Dermis blood vessel endothelial cell (primary cell): ENCODE results near the gene RMRP. TPM values are rescaled to one million over a fixed set of nuclear protein-coding genes. Genes with fewer than 3 reads are reported as not detected.

ENCODE experiments used
- DNase-seq: peaks from one replicate; pipeline ENCODE4 v3.0.0; 2010
- total RNA-seq: library from RNA; depleted of rRNA; stranded (reverse); fragments of >200 nt; gene quantifications from 2 replicates; pipeline ENCODE4 v1.2.3, GENCODE V29; 2014

The RMRP gene
- total RNA-seq, 1 donor from 2014 or later = 9,128 TPM

- DNase-seq = no peak
These were observed 48.6 kb downstream of the RMRP start for GRCh38 chr9:35609001-35609819.

GRCh38 chr9:35608221-35608620, 49.6 kb downstream of the RMRP start:
- no peak for DNase-seq

Other genes with a start within 250 kb of the RMRP start
- gene RUSC2, start 167.9 kb downstream of the RMRP start, total RNA-seq = 15.8 and 24.5 TPM in 2 replicates
- gene TESK1, start 52.8 kb downstream of the RMRP start, total RNA-seq = 8.7 and 11.6 TPM in 2 replicates
- 0.14 TPM in 1 of 2 replicates, not detected in the other for gene CD72, start 39.6 kb downstream of the RMRP start, total RNA-seq
- not detected in 2 replicates for gene SIT1, start 7.1 kb downstream of the RMRP start, total RNA-seq
- gene CCDC107, start 273 bp upstream of the RMRP start, total RNA-seq = 8.5 and 12.4 TPM in 2 replicates
- gene ARHGEF39, start 7.2 kb upstream of the RMRP start, total RNA-seq = 0.34 and 3.1 TPM in 2 replicates
- gene CA9, start 15.9 kb upstream of the RMRP start, total RNA-seq = not detected in 2 replicates
- 10.2 and 19.6 TPM in 2 replicates for gene TPM2, start 31.9 kb upstream of the RMRP start, total RNA-seq
- gene TLN1, start 74.2 kb upstream of the RMRP start, total RNA-seq = 250 and 670 TPM in 2 replicates
- 57.5 and 66.5 TPM in 2 replicates for gene CREB3, start 74.6 kb upstream of the RMRP start, total RNA-seq
- 95.2 and 121 TPM in 2 replicates for gene GBA2, start 91.2 kb upstream of the RMRP start, total RNA-seq
- gene RGP1, start 91.3 kb upstream of the RMRP start, total RNA-seq = 10.6 and 20.7 TPM in 2 replicates
- 42.5 and 66.8 TPM in 2 replicates for gene MSMP, start 96.3 kb upstream of the RMRP start, total RNA-seq
- gene NPR2, start 133.6 kb upstream of the RMRP start, total RNA-seq = 2.7 and 10.8 TPM in 2 replicates
- gene SPAG8, start 154.2 kb upstream of the RMRP start, total RNA-seq = 0.19 TPM in 1 of 2 replicates, not detected in the other
- gene HINT2, start 157.0 kb upstream of the RMRP start, total RNA-seq = 5.8 and 11.5 TPM in 2 replicates
- not detected in 2 replicates for gene FAM221B, start 170.7 kb upstream of the RMRP start, total RNA-seq
- under 0.01 and 0.23 TPM in 2 replicates for gene TMEM8B, start 171.2 kb upstream of the RMRP start, total RNA-seq
- not detected in 2 replicates for gene OR13J1, start 212.4 kb upstream of the RMRP start, total RNA-seq
- 0.93 and 2.6 TPM in 2 replicates for gene HRCT1, start 248.2 kb upstream of the RMRP start, total RNA-seq